AG09319 (cell line): ENCODE results near the gene CCDC85A.

ENCODE experiments used
- DNase-seq: peaks from one replicate; pipeline ENCODE4 v3.0.0-alpha.2; 2010; ENCODE audit warnings: low read depth; ENCODE audit errors: extremely low read depth
- TF ChIP-seq, protein P1 (sequence below): IDR thresholded peaks from 2 replicates; pipeline ENCODE4 v1.5.1; 2011; ENCODE audit warnings: low read depth, mild to moderate bottlenecking, inconsistent platforms, low read length, moderate library complexity

CCDC85A gene

DNA sequence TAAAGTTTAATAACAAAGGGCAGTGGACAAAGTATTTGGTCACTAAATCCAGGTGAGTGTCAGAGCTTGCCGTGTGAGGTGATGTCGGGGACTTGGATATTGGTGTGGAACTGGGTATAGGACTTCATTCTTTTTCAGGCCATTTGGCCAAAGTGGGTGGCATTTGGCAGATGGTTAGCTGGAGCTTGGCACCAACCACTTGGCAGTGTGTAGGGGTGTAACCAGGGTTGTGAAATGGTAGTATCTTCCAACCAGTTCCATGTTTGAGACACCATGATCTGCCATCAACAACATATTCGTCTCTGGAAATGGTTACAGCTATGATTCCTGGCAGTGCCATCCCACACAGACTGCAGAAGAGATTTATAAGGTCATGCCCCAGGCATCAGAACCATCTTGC lies 113.9 kb downstream of the CCDC85A start:
- TF ChIP-seq, protein P1, sequence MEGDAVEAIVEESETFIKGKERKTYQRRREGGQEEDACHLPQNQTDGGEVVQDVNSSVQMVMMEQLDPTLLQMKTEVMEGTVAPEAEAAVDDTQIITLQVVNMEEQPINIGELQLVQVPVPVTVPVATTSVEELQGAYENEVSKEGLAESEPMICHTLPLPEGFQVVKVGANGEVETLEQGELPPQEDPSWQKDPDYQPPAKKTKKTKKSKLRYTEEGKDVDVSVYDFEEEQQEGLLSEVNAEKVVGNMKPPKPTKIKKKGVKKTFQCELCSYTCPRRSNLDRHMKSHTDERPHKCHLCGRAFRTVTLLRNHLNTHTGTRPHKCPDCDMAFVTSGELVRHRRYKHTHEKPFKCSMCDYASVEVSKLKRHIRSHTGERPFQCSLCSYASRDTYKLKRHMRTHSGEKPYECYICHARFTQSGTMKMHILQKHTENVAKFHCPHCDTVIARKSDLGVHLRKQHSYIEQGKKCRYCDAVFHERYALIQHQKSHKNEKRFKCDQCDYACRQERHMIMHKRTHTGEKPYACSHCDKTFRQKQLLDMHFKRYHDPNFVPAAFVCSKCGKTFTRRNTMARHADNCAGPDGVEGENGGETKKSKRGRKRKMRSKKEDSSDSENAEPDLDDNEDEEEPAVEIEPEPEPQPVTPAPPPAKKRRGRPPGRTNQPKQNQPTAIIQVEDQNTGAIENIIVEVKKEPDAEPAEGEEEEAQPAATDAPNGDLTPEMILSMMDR: no peak
- DNase-seq: no peak

DNA sequence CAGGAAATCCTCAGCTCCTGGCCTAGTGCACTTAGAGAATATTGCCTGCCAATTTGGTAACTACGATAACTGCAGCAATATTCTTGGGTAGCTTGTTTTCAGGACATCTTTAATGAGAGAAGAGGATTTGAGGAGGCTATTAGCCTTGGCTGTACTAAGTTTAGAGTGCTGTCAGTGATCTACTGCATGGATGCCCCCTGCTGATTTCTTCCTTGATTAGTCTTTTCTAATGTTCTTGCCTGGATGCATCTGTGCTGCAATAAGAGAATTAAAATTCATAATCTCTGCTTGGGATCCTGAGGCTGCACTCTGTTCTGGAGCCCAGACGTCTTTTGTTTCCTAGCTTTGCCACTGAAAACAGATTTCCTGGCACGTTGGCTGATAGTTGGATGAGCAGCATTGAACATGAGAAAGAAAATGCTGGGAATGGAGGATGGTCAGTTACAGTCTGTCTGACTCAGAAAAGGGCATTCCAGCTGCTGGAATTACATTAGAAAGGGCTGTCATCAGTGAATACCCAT lies 115.4 kb downstream of the CCDC85A start:
- no peak for DNase-seq
- TF ChIP-seq, protein P1: no peak

DNA sequence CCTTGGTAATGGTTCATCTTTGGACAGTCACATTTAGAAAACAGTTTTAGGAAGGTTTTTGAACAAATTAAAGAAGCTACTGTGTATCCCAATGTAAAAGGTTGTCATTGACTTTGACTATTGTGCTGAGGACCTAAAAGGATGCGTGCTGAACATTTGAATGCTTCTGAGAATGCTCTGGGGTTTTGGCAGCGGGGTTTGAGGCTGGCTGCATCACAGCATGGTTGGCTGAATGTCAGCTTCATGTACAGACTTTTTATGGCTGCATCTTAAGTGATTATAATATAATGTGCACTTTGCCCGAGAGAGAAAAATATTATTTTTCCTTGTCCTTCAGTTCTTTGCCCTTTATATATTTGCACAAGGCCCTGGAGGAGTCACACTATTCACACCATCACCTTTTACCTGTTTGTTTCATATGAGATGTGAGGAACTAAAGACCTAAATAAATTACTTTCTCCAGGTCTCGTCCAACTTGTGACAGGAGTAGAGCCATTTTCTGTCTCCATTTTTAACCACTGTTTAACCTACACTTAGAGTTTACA lies 125.9 kb downstream of the CCDC85A start:
- no peak for DNase-seq
- TF ChIP-seq, protein P1: no peak

DNA sequence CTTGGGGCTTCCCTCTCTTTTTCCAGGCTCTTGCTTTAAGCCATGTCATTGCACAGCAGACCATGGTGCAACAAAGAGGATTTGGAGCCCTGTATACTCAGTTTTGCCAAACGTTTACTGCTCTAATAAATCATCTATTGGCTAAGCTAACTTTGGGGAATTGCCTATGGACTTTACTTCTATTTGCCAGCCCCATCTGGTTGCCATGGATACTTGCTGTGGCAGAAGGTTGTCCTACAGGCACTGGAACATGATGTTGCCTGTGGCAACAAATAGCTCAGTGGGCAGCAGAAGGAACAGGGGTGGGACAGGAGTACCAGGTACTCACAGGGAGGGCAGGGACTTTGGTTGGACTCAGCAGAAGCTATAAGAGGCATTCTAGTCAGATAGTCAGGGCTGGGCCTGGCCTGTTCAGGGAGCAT lies 129.7 kb downstream of the CCDC85A start:
- DNase-seq: no peak
- TF ChIP-seq, protein P1: no peak

DNA sequence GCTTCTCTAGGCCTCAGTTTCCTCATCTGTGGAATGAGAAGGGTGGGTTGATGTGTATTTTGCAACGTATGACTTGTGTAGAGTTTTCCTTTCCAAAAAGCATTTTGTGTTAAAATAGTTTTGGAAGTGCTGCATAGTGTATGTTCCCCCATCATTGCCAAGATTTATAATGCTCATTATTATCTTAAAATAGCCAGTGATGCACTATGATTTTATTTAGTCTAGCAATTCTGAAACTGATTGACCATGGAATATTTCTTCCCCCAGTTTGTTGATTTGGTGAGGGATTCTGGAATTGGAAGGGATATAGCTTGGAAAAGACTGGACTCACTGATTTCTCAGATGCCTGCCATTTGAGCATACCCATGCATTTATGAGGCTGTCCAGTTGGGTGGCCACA lies 130.6 kb downstream of the CCDC85A start:
- TF ChIP-seq, protein P1: no peak
- no peak for DNase-seq

DNA sequence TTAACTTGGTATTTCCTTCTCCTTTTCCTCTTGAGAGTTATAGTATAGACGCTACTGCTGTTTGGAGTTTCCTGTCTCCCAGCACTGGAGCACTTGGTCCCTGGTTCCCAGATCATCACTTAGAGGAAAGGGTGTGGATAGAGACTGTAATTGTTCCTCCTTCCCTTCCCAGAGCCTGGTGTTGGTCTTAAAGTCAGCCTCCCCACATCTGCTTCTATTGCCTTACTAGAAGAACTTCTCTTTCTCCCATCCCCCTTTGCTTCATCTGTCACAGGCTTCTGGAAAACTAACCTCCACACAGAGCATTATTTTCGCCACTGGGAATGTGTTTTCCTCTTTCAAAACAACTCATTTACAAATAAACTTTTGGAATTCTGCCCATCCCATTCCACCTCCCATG lies 131.0 kb downstream of the CCDC85A start:
- no peak for DNase-seq
- TF ChIP-seq, protein P1: no peak

DNA sequence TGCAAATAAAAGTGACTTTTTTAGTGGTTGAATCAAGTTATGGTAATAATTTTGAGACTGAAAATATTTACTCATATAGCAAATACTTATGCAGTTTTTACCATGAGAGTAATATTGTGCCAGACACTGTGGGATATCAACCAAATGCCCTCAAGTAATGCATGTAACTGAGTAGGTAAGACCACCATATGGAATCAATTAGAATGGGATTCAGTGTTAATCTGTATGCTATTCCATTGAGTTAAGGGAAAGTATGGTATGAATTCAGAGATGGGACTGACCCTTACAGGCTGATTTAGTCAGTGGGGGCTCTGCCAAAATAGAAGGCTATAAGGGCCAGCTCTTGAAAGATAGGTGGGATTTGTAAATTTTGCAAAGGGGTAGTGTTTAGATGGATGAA lies 131.6 kb downstream of the CCDC85A start:
- no peak for DNase-seq
- TF ChIP-seq, protein P1: no peak
